K562 (cell line): ENCODE data around the gene GOLGA8K.
"Not testable (repeated sequence)": the region's sequence is repeated elsewhere in the genome, so short reads cannot be mapped to it uniquely, and the experiment has no call there.

ENCODE experiments used
- CC2D1A ChIP-seq: fragments of 450-650 bp; IDR thresholded peaks from 2 replicates; pipeline ENCODE4 v1.6.1; 2017; ENCODE audit warnings: mild to moderate bottlenecking
- CTCF ChIP-seq, 3 experiments: IDR thresholded peaks in 2 of 3; conservative IDR thresholded peaks in 1 of 3; 2 replicates each; pipeline ENCODE4 v1.5.1; 2011 to 2012; ENCODE audit warnings: low read length in 3 of 3, mild to moderate bottlenecking in 3 of 3, control low read depth in 2 of 3, improper control_type of control experiment in 1 of 3, inconsistent platforms in 1 of 3, low read depth in 1 of 3, mixed read lengths in 1 of 3, moderate library complexity in 1 of 3; ENCODE audit not compliant: insufficient read depth in 2 of 3
- ERF ChIP-seq: fragments of 450-650 bp; formaldehyde crosslinking; IDR thresholded peaks from 2 replicates; pipeline ENCODE4 v1.4.0; 2020; ENCODE audit warnings: mild to moderate bottlenecking, mixed read lengths
- EZH2 ChIP-seq: IDR thresholded peaks from 2 replicates; pipeline ENCODE4 v1.6.1; 2012; ENCODE audit warnings: low read depth, mild to moderate bottlenecking, inconsistent platforms, low read length, borderline replicate concordance
- RBFOX2 ChIP-seq: fragments of 200-400 bp; formaldehyde crosslinking; IDR thresholded peaks from 2 replicates; pipeline ENCODE4 v1.6.1; 2017; ENCODE audit warnings: low read depth, mild to moderate bottlenecking, low read length, moderate library complexity
- SAP30 ChIP-seq: fragments of 200-600 bp; sonication (generic); IDR thresholded peaks from 2 replicates; pipeline ENCODE4 v1.6.1; 2012; ENCODE audit warnings: borderline replicate concordance, low read depth, mild to moderate bottlenecking, moderate library complexity, low read length, control low read depth, inconsistent platforms; ENCODE audit not compliant: insufficient read depth, poor library complexity, severe bottlenecking
- SMC3 ChIP-seq: conservative IDR thresholded peaks from 2 replicates; pipeline ENCODE4 v1.6.1; 2011; ENCODE audit warnings: low read depth, low read length, improper control_type of control experiment; ENCODE audit not compliant: insufficient read depth
- ZNF347 ChIP-seq: fragments of 450-650 bp; formaldehyde crosslinking; IDR thresholded peaks from 2 replicates; pipeline ENCODE4 v1.4.0; 2020; ENCODE audit warnings: low read depth, mild to moderate bottlenecking, moderate library complexity

GRCh38 chr15:32366492-32366891 lies 36.6 kb downstream of the GOLGA8K start:
- not testable (repeated sequence) for TF ChIP-seq RBFOX2; ZNF347; ERF (CRISPR knock-in tag); SAP30; SMC3; CTCF (IDR thresholded peaks at IDR 0.05 in 2 of 3, conservative IDR thresholded peaks at IDR 0.05 in 1 of 3; ENCODE audit: insufficient read depth in 2 of 3, low read depth in 1 of 3, low read length in 3 of 3); CC2D1A; EZH2
